Measurements from ENCODE around the gene NDUFC2. TPM values are rescaled to one million over a fixed set of nuclear protein-coding genes. Genes with fewer than 3 reads are reported as not detected.

Gene NDUFC2
- total and polyA plus RNA-seq, 2 donors: 67.9 to 193 TPM

GRCh38 chr11:78022397-78023396 lies 57.0 kb downstream of the NDUFC2 start, which contains the start of gene KCTD14:
TSS of gene KCTD14 (minus strand) at chr11:78023276. CDS start at chr11:78023249, 27 bp downstream.
- Histone ChIP-seq H3K4me1 (ENCODE audit: insufficient read depth) (no peaks in the 10 kb centered on the region), H3K36me3 (ENCODE audit: insufficient read depth) (no peaks in the 10 kb centered on the region), H3K27ac (ENCODE audit: low read depth) (no peak within 1 kb of the TSS), H3K4me3 (ENCODE audit: low read depth, low read length) (peak within 1 kb of the TSS; percentile 42)
- no peak for DNase-seq (ENCODE audit: extremely low spot score)
- 12% methylated on average over 37 of the region's 37 CpGs for WGBS

GRCh38 chr11:78021611-78022010 lies 58.1 kb downstream of the NDUFC2 start:
- no peak for DNase-seq (ENCODE audit: extremely low spot score)
- H3K4me1 ChIP-seq (ENCODE audit: insufficient read depth): no peaks in the 10 kb centered on the region
- H3K36me3 ChIP-seq (ENCODE audit: insufficient read depth): no peaks in the 10 kb centered on the region
- H3K27ac ChIP-seq (ENCODE audit: low read depth): no peak overlapping the region
- 82% methylated on average over 6 of the region's 6 CpGs for WGBS
- H3K4me3 ChIP-seq (ENCODE audit: low read depth, low read length): no peak overlapping the region

GRCh38 chr11:78020246-78020645 lies 59.4 kb downstream of the NDUFC2 start:
- Histone ChIP-seq H3K4me1 (ENCODE audit: insufficient read depth) (no peaks in the 10 kb centered on the region), H3K27ac (ENCODE audit: low read depth) (no peak overlapping the region), H3K36me3 (ENCODE audit: insufficient read depth) (peaks cover 1% of the 10 kb centered on the region), H3K4me3 (ENCODE audit: low read depth, low read length) (no peak overlapping the region)
- WGBS: 40% methylated on average over 3 of the region's 3 CpGs
- DNase-seq (ENCODE audit: extremely low spot score): no peak

- H3K4me3 ChIP-seq (ENCODE audit: low read depth, low read length): no peak overlapping the region
- 52% methylated on average over 4 of the region's 4 CpGs for WGBS
- H3K27ac ChIP-seq (ENCODE audit: low read depth): no peak overlapping the region
- DNase-seq (ENCODE audit: extremely low spot score): no peak
- peaks cover 1% of the 10 kb centered on the region for H3K36me3 ChIP-seq (ENCODE audit: insufficient read depth)
- no peaks in the 10 kb centered on the region for H3K4me1 ChIP-seq (ENCODE audit: insufficient read depth)
Measured at GRCh38 chr11:78019808-78020207, 59.9 kb downstream of the NDUFC2 start.

Other genes starting within 250 kb of the NDUFC2 start
- gene INTS4, start 85.2 kb downstream of the NDUFC2 start, total RNA-seq: 50.4 TPM
- 14.5 TPM for gene INTS4, start 85.2 kb downstream of the NDUFC2 start, polyA plus RNA-seq
- 2.3 TPM for gene KCTD14, start 56.6 kb downstream of the NDUFC2 start, total RNA-seq
- gene KCTD14, start 56.6 kb downstream of the NDUFC2 start, polyA plus RNA-seq: 1.4 TPM
- gene THRSP, start 16.0 kb downstream of the NDUFC2 start, total RNA-seq: 0.48 TPM
- gene THRSP, start 16.0 kb downstream of the NDUFC2 start, polyA plus RNA-seq: 6.5 TPM
- gene ALG8, start 59.8 kb upstream of the NDUFC2 start, total RNA-seq: 42.4 TPM
- gene ALG8, start 59.8 kb upstream of the NDUFC2 start, polyA plus RNA-seq: 22.7 TPM
- gene KCTD21, start 108.8 kb upstream of the NDUFC2 start, total RNA-seq: 6.2 TPM
- gene KCTD21, start 108.8 kb upstream of the NDUFC2 start, polyA plus RNA-seq: 6.7 TPM
- gene USP35, start 109.1 kb upstream of the NDUFC2 start, total RNA-seq: 7.3 TPM
- gene USP35, start 109.1 kb upstream of the NDUFC2 start, polyA plus RNA-seq: 7.8 TPM

Data from urinary bladder (tissue), 4 donors.